Nephron progenitor cell (in vitro differentiated cells): ENCODE measurements around the gene ZNF398.

Experiments
- DNase-seq: peaks from one replicate; pipeline ENCODE4 v3.0.0; 2021
- H3K27ac Mint-ChIP-seq: 2 replicates; pipeline ENCODE4 v1.8.0; 2021; ENCODE audit warnings: mild to moderate bottlenecking, moderate library complexity, mixed read lengths
- H3K27me3 Mint-ChIP-seq: 2 replicates; pipeline ENCODE4 v1.8.0; 2021; ENCODE audit warnings: mild to moderate bottlenecking, low read depth, mixed read lengths; ENCODE audit not compliant: poor library complexity
- H3K36me3 Mint-ChIP-seq: 2 replicates; pipeline ENCODE4 v1.8.0; 2021; ENCODE audit warnings: low read depth, mixed read lengths
- H3K4me1 Mint-ChIP-seq: 2 replicates; pipeline ENCODE4 v1.8.0; 2021; ENCODE audit warnings: mixed read lengths
- H3K4me3 Mint-ChIP-seq: 2 replicates; pipeline ENCODE4 v1.8.0; 2021; ENCODE audit warnings: mild to moderate bottlenecking, moderate library complexity, mixed read lengths
- H3K9me3 Mint-ChIP-seq: 2 replicates; pipeline ENCODE4 v1.8.0; 2021; ENCODE audit warnings: mild to moderate bottlenecking, moderate library complexity, mixed read lengths
- TF ChIP-seq, protein P1 (sequence below): fragments of 200-600 bp; sonication (generic); IDR thresholded peaks from 2 replicates; pipeline ENCODE4 v1.5.0; 2021; ENCODE audit warnings: antibody characterized with exemption

The ZNF398 gene, protein sequence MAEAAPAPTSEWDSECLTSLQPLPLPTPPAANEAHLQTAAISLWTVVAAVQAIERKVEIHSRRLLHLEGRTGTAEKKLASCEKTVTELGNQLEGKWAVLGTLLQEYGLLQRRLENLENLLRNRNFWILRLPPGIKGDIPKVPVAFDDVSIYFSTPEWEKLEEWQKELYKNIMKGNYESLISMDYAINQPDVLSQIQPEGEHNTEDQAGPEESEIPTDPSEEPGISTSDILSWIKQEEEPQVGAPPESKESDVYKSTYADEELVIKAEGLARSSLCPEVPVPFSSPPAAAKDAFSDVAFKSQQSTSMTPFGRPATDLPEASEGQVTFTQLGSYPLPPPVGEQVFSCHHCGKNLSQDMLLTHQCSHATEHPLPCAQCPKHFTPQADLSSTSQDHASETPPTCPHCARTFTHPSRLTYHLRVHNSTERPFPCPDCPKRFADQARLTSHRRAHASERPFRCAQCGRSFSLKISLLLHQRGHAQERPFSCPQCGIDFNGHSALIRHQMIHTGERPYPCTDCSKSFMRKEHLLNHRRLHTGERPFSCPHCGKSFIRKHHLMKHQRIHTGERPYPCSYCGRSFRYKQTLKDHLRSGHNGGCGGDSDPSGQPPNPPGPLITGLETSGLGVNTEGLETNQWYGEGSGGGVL

DNA sequence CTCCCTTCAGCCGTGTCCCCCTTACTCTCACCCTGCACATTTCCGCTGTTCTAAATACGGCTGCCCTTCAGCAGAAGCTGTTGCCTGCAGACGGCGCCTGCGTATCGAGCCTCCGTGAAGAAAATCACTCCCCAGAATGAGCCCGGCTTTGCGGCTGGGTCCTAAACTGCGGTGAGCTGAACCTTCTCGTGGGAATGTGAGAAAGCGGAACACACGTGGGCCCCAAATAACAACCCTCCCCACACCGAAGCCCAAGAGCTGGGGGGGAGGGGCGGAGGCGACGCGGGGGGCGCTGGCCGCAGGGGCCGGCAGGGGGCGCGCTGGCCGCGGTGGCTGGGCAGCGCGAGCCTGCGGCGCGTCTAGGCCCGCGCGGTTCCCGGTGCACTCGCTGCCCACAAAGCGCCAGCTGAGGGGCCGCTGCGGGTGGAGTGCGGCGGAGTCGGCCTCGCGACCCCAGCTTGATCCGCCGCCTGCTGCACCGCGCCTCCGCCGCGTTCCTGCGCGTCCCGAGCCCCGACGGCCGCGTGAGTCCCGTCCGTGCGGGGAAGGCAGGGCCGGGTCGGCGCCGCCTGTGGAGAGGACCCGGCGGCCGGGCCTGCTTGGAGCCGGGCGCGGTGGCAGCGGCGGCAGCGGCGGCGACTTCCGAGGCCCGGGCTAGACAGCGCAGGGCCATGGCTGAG, at the start of gene ZNF398:
Gene ZNF398 (plus strand): TSS at position 382 of the 680 bp plus-strand sequence. CDS start 290 bp downstream, at position 672.
- Mint-ChIP-seq H3K4me1 (peaks cover 36% of the 10 kb centered on the region), H3K27me3 (no peaks in the 10 kb centered on the region), H3K4me3 (peak within 1 kb of the TSS; percentile 89), H3K9me3 (no peaks in the 10 kb centered on the region), H3K27ac (peak within 1 kb of the TSS; percentile 77), H3K36me3 (peaks cover 15% of the 10 kb centered on the region)
- TF ChIP-seq, protein P1, sequence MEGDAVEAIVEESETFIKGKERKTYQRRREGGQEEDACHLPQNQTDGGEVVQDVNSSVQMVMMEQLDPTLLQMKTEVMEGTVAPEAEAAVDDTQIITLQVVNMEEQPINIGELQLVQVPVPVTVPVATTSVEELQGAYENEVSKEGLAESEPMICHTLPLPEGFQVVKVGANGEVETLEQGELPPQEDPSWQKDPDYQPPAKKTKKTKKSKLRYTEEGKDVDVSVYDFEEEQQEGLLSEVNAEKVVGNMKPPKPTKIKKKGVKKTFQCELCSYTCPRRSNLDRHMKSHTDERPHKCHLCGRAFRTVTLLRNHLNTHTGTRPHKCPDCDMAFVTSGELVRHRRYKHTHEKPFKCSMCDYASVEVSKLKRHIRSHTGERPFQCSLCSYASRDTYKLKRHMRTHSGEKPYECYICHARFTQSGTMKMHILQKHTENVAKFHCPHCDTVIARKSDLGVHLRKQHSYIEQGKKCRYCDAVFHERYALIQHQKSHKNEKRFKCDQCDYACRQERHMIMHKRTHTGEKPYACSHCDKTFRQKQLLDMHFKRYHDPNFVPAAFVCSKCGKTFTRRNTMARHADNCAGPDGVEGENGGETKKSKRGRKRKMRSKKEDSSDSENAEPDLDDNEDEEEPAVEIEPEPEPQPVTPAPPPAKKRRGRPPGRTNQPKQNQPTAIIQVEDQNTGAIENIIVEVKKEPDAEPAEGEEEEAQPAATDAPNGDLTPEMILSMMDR = peak; percentile 39
- DNase-seq = peak; percentile 81

- Mint-ChIP-seq H3K27me3 (peaks cover 2% of the 10 kb centered on the region), H3K4me1 (peaks cover 10% of the 10 kb centered on the region), H3K9me3 (no peaks in the 10 kb centered on the region)
Measured at GRCh38 chr7:149099058-149099457, 48.2 kb upstream of the ZNF398 start.

DNA sequence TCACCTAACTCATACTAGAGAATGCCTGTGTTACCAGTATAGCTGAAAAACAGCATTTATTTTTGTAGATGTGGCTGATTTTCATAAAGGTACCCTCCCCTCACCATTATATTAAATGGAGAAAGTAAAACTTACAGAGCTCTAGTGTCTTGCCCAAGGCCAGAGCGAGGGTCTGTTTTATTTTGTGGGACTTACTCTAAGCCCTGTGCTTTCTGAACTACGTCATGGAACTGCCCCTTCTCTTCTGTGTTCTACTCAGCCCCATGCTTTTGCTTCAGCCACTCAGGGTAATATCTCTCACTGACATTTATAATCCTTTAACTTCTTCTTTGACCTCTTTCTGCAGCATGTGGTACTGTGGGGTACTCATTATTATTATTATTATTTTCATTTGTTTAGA, 46.4 kb upstream of the ZNF398 start:
- H3K4me3 Mint-ChIP-seq = no peak overlapping the region
- no peaks in the 10 kb centered on the region for H3K9me3 Mint-ChIP-seq
- peaks cover 10% of the 10 kb centered on the region for H3K4me1 Mint-ChIP-seq
- DNase-seq = no peak
- H3K36me3 Mint-ChIP-seq = peaks cover 25% of the 10 kb centered on the region
- TF ChIP-seq, protein P1 = no peak
- no peak overlapping the region for H3K27ac Mint-ChIP-seq
- peaks cover 2% of the 10 kb centered on the region for H3K27me3 Mint-ChIP-seq

More at GRCh38 chr7:149099058-149099457, 48.2 kb upstream of the ZNF398 start:
- DNase-seq = no peak
- TF ChIP-seq, protein P1 = no peak
- H3K27ac Mint-ChIP-seq = no peak overlapping the region
- peaks cover 19% of the 10 kb centered on the region for H3K36me3 Mint-ChIP-seq
- H3K4me3 Mint-ChIP-seq = no peak overlapping the region

GRCh38 chr7:149102666-149103065, 44.6 kb upstream of the ZNF398 start:
- Mint-ChIP-seq H3K9me3 (no peaks in the 10 kb centered on the region), H3K36me3 (peaks cover 30% of the 10 kb centered on the region), H3K27ac (no peak overlapping the region), H3K4me3 (no peak overlapping the region), H3K4me1 (peaks cover 10% of the 10 kb centered on the region), H3K27me3 (no peaks in the 10 kb centered on the region)
- TF ChIP-seq, protein P1 = no peak
- DNase-seq = no peak

DNA sequence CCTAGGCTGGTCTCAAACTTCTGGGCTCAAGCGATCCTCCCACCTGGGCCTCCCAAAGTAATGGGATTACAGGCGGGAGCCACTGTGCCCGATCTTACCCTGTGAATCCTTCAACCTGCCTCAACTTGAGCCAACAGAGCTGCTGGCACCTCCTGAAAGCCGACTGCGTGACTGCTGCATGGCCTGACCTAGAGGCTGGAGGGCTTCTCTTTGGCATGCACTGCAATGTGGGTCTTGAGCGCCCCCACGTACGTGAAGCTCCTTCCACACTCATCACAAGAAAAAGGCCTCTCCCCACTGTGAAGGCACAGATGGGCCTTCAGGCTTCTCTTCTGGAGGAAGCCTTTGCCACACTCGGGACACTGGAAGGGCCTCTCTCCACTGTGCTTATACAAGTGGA, 43.8 kb upstream of the ZNF398 start:
- H3K4me3 Mint-ChIP-seq = no peak overlapping the region
- H3K27ac Mint-ChIP-seq = no peak overlapping the region
- H3K4me1 Mint-ChIP-seq = peaks cover 10% of the 10 kb centered on the region
- H3K27me3 Mint-ChIP-seq = no peaks in the 10 kb centered on the region
- DNase-seq = no peak
- TF ChIP-seq, protein P1 = no peak
- no peaks in the 10 kb centered on the region for H3K9me3 Mint-ChIP-seq
- peaks cover 30% of the 10 kb centered on the region for H3K36me3 Mint-ChIP-seq
